ENCODE data around the gene TIMM29.

The TIMM29 gene

GRCh38 chr19:10975374-10976130, 46.9 kb downstream of the TIMM29 start:
- H3K9me3 ChIP-seq (ENCODE audit: insufficient read depth, low read length), result no peaks in the 10 kb centered on the region
- peaks cover 73% of the 10 kb centered on the region for H4K20me1 ChIP-seq (ENCODE audit: insufficient read depth, low read length)
- peaks cover 11% of the 10 kb centered on the region for H3K36me3 ChIP-seq (replicated peaks; ENCODE audit: low read depth, low read length)
- no peak for TF ChIP-seq EZH2phosphoT487 (IDR thresholded peaks at IDR 0.05; ENCODE audit: low read depth)
- no peak for TF ChIP-seq CTCF (IDR thresholded peaks at IDR 0.05; ENCODE audit: low read depth, low read length)
- H3K79me2 ChIP-seq (ENCODE audit: low read length), result peaks cover 91% of the 10 kb centered on the region
- no peak overlapping the region for H3K4me2 ChIP-seq (ENCODE audit: low read length)
- H3K4me1 ChIP-seq (ENCODE audit: low read length), result peaks cover 16% of the 10 kb centered on the region
- H2AFZ ChIP-seq (ENCODE audit: low read depth, low read length), result no peak overlapping the region
- no peak overlapping the region for H3K27ac ChIP-seq (ENCODE audit: low read length)
- no peak overlapping the region for H3K9ac ChIP-seq (ENCODE audit: low read length)
- H3K4me3 ChIP-seq (ENCODE audit: low read length), result no peak overlapping the region
- H3K27me3 ChIP-seq (ENCODE audit: low read depth, low read length), result no peaks in the 10 kb centered on the region

- H3K4me3 ChIP-seq (ENCODE audit: low read length), result no peak overlapping the region
- H3K79me2 ChIP-seq (ENCODE audit: low read length), result peaks cover 91% of the 10 kb centered on the region
- no peaks in the 10 kb centered on the region for H3K27me3 ChIP-seq (ENCODE audit: low read depth, low read length)
- no peak overlapping the region for H3K27ac ChIP-seq (ENCODE audit: low read length)
- H3K36me3 ChIP-seq (replicated peaks; ENCODE audit: low read depth, low read length), result peaks cover 11% of the 10 kb centered on the region
- H3K4me2 ChIP-seq (ENCODE audit: low read length), result no peak overlapping the region
- H2AFZ ChIP-seq (ENCODE audit: low read depth, low read length), result no peak overlapping the region
- no peaks in the 10 kb centered on the region for H3K9me3 ChIP-seq (ENCODE audit: insufficient read depth, low read length)
- TF ChIP-seq EZH2phosphoT487 (IDR thresholded peaks at IDR 0.05; ENCODE audit: low read depth) (no peak), CTCF (IDR thresholded peaks at IDR 0.05; ENCODE audit: low read depth, low read length) (no peak)
- H3K4me1 ChIP-seq (ENCODE audit: low read length), result peaks cover 21% of the 10 kb centered on the region
- H4K20me1 ChIP-seq (ENCODE audit: insufficient read depth, low read length), result peaks cover 74% of the 10 kb centered on the region
- no peak overlapping the region for H3K9ac ChIP-seq (ENCODE audit: low read length)
These were observed 47.7 kb downstream of the TIMM29 start for GRCh38 chr19:10976131-10976892.

- Histone ChIP-seq H3K36me3 (replicated peaks; ENCODE audit: low read depth, low read length) (peaks cover 11% of the 10 kb centered on the region), H3K4me1 (ENCODE audit: low read length) (peaks cover 21% of the 10 kb centered on the region), H3K27me3 (ENCODE audit: low read depth, low read length) (no peaks in the 10 kb centered on the region), H4K20me1 (ENCODE audit: insufficient read depth, low read length) (peaks cover 78% of the 10 kb centered on the region), H3K9me3 (ENCODE audit: insufficient read depth, low read length) (no peaks in the 10 kb centered on the region), H3K4me3 (ENCODE audit: low read length) (no peak overlapping the region), H3K4me2 (ENCODE audit: low read length) (no peak overlapping the region), H3K79me2 (ENCODE audit: low read length) (peaks cover 87% of the 10 kb centered on the region), H3K9ac (ENCODE audit: low read length) (no peak overlapping the region), H2AFZ (ENCODE audit: low read depth, low read length) (no peak overlapping the region), H3K27ac (ENCODE audit: low read length) (no peak overlapping the region)
- TF ChIP-seq EZH2phosphoT487 (IDR thresholded peaks at IDR 0.05; ENCODE audit: low read depth) (no peak), CTCF (IDR thresholded peaks at IDR 0.05; ENCODE audit: low read depth, low read length) (no peak)
These were observed 49.1 kb downstream of the TIMM29 start for GRCh38 chr19:10977742-10978092.
